ENCODE results near the gene ISL2.

The ISL2 gene

GRCh38 chr15:76380249-76380648 is 43.7 kb downstream of the ISL2 start:
- no peak for DNase-seq

- DNase-seq, result no peak
Observed at GRCh38 chr15:76381366-76381765, 44.8 kb downstream of the ISL2 start.

- DNase-seq, result peak; percentile 19
Observed at GRCh38 chr15:76382987-76383728, 46.6 kb downstream of the ISL2 start.

GRCh38 chr15:76384409-76384808 is 47.8 kb downstream of the ISL2 start:
- no peak for DNase-seq

GRCh38 chr15:76386178-76386577 is 49.6 kb downstream of the ISL2 start:
- no peak for DNase-seq

GRCh38 chr15:76386926-76387325 is 50.4 kb downstream of the ISL2 start:
- DNase-seq, result no peak

- no peak for DNase-seq
Observed at GRCh38 chr15:76390571-76390970, 54.0 kb downstream of the ISL2 start.

GRCh38 chr15:76391309-76391708 is 54.7 kb downstream of the ISL2 start:
- no peak for DNase-seq

- no peak for DNase-seq
Observed at GRCh38 chr15:76391847-76392246, 55.3 kb downstream of the ISL2 start.

All from activated CD4-positive, alpha-beta T cell treated with anti-CD3 and anti-CD28 coated beads, Interleukin-2, Interleukin-6, amounts not matched to agents 100 ng/mL and 50 ng/mL, durations not matched to agents 16 hours and 8 hours (primary cell).